ENCODE measurements around the gene ZNF839. TPM values are rescaled to one million over a fixed set of nuclear protein-coding genes. Genes with fewer than 3 reads are reported as not detected.

Gene ZNF839
- polyA plus RNA-seq, 1 of the 3 experiments (the other 2 are of a cell fraction) = 15.4 TPM

GRCh38 chr14:102370305-102370809, 50.8 kb downstream of the ZNF839 start:
- no peak for DNase-seq
- H3K9me3 ChIP-seq = no peaks in the 10 kb centered on the region
- TF ChIP-seq TEAD4 (IDR thresholded peaks at IDR 0.05; ENCODE audit: borderline replicate concordance, insufficient read depth) = no peak
- H3K9ac ChIP-seq = no peak overlapping the region
- POLR2A ChIA-PET = no interaction called here
- 91% methylated on average over 11 of the region's 11 CpGs for WGBS (ENCODE audit: low lambda C conversion rate)
- peaks cover 72% of the 10 kb centered on the region for H3K79me2 ChIP-seq (ENCODE audit: insufficient read depth)
- CTCF ChIA-PET = interaction anchor here (0.6 kb wide), 1 partner anchor 338 kb away, joined by 3 read pairs; no protein-coding TSS in a partner anchor
- H3K4me3 ChIP-seq (ENCODE audit: low read depth in 2 of 2, low read length in 1 of 2) = no peak overlapping the region
- no peaks in the 10 kb centered on the region for H3K27me3 ChIP-seq (ENCODE audit: insufficient read depth)
- H3K36me3 ChIP-seq (replicated peaks in 1 of 2; ENCODE audit: control insufficient read depth in 1 of 2, insufficient read depth in 2 of 2, low read length in 1 of 2) = no peaks in the 10 kb centered on the region
- no peaks in the 10 kb centered on the region for H3K9me2 ChIP-seq
- no peaks in the 10 kb centered on the region for H3F3A ChIP-seq (replicated peaks; ENCODE audit: insufficient read depth)
- H3K4me1 ChIP-seq (ENCODE audit: control insufficient read depth in 1 of 2, insufficient read depth in 2 of 2, low read depth in 1 of 2, low read length in 1 of 2) = no peaks in the 10 kb centered on the region; a peak in 1 of 4 replicates
- H3K27ac ChIP-seq (ENCODE audit: low read depth in 2 of 2, low read length in 1 of 2) = no peak overlapping the region
- no peaks in the 10 kb centered on the region for H4K20me1 ChIP-seq (ENCODE audit: insufficient read depth)
- H2AFZ ChIP-seq (ENCODE audit: low read depth) = no peak overlapping the region
- H3K4me2 ChIP-seq = no peak overlapping the region

GRCh38 chr14:102371361-102371760, 51.8 kb downstream of the ZNF839 start:
- no peak overlapping the region for H3K9ac ChIP-seq
- no peak overlapping the region for H3K27ac ChIP-seq (ENCODE audit: low read depth in 2 of 2, low read length in 1 of 2)
- POLR2A ChIA-PET = no interaction called here
- H3K36me3 ChIP-seq (replicated peaks in 1 of 2; ENCODE audit: control insufficient read depth in 1 of 2, insufficient read depth in 2 of 2, low read length in 1 of 2) = peaks cover 0 to under 1% of the 10 kb centered on the region in 2 experiments
- H3K4me2 ChIP-seq = no peak overlapping the region
- H2AFZ ChIP-seq (ENCODE audit: low read depth) = no peak overlapping the region
- no peaks in the 10 kb centered on the region for H3K27me3 ChIP-seq (ENCODE audit: insufficient read depth)
- no peak for DNase-seq
- no peaks in the 10 kb centered on the region for H3K9me3 ChIP-seq
- CTCF ChIA-PET = no interaction called here
- TF ChIP-seq PBX3 (IDR thresholded peaks at IDR 0.05) (no peak), JUND (IDR thresholded peaks at IDR 0.05) (no peak), USF2 (IDR thresholded peaks at IDR 0.05; ENCODE audit: borderline replicate concordance, low read depth, low read length) (no peak), SMC3 (IDR thresholded peaks at IDR 0.05; ENCODE audit: low read depth, low read length) (no peak), CHD2 (IDR thresholded peaks at IDR 0.05; ENCODE audit: low read length, partially characterized antibody) (no peak), GABPA (IDR thresholded peaks at IDR 0.05; ENCODE audit: low read depth) (no peak), FOSL2 (IDR thresholded peaks at IDR 0.05; ENCODE audit: borderline replicate concordance, low read depth) (no peak), GATA2 (CRISPR knock-in tag; IDR thresholded peaks at IDR 0.05) (no peak), NRF1 (IDR thresholded peaks at IDR 0.05; ENCODE audit: low read depth, low read length) (no peak), FOXM1 (IDR thresholded peaks at IDR 0.05; ENCODE audit: low read depth) (no peak), FOXJ3 (CRISPR knock-in tag; IDR thresholded peaks at IDR 0.05) (no peak), TEAD4 (IDR thresholded peaks at IDR 0.05; ENCODE audit: borderline replicate concordance, insufficient read depth) (no peak), YY1 (IDR thresholded peaks at IDR 0.05; ENCODE audit: low read depth) (no peak), ZBTB33 (IDR thresholded peaks at IDR 0.05; ENCODE audit: borderline replicate concordance, low read depth) (no peak), REST (IDR thresholded peaks at IDR 0.05; ENCODE audit: low read depth, low read length) (no peak), MAX (IDR thresholded peaks at IDR 0.05; ENCODE audit: low read depth) (no peak), RFX5 (IDR thresholded peaks at IDR 0.05; ENCODE audit: low read length) (no peak), MEF2A (IDR thresholded peaks at IDR 0.05; ENCODE audit: borderline replicate concordance, low read depth) (no peak), NFIC (IDR thresholded peaks at IDR 0.05; ENCODE audit: borderline replicate concordance) (no peak)
- H4K20me1 ChIP-seq (ENCODE audit: insufficient read depth) = no peaks in the 10 kb centered on the region
- H3F3A ChIP-seq (replicated peaks; ENCODE audit: insufficient read depth) = no peaks in the 10 kb centered on the region
- H3K4me3 ChIP-seq (ENCODE audit: low read depth in 2 of 2, low read length in 1 of 2) = no peak overlapping the region
- 80% methylated on average over 3 of the region's 4 CpGs for WGBS (ENCODE audit: low lambda C conversion rate)
- peaks cover 68% of the 10 kb centered on the region for H3K79me2 ChIP-seq (ENCODE audit: insufficient read depth)
- H3K4me1 ChIP-seq (ENCODE audit: control insufficient read depth in 1 of 2, insufficient read depth in 2 of 2, low read depth in 1 of 2, low read length in 1 of 2) = no peaks in the 10 kb centered on the region; a peak in 1 of 4 replicates
- H3K9me2 ChIP-seq = no peaks in the 10 kb centered on the region
